ENCODE data around the gene MS4A5.

DNA sequence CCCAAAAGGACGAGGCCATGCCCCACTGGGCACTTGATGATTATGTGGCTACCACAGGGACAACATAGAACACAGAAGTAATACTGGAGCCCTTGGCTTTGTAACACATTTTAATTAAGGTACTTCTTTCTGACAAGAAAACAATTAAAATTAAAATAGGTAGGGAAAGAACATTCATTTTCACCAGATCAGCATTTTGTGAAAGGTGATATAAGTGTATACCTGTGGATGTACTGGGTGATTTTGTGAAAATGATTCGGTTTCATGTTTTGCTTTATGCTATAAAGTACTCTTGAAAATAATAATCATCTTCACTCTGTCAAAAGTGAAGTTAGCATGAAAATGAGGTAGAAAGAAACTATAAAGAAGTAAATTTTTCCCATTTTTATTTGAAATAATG lies 64.1 kb downstream of the MS4A5 start:
- TF ChIP-seq, protein P1, sequence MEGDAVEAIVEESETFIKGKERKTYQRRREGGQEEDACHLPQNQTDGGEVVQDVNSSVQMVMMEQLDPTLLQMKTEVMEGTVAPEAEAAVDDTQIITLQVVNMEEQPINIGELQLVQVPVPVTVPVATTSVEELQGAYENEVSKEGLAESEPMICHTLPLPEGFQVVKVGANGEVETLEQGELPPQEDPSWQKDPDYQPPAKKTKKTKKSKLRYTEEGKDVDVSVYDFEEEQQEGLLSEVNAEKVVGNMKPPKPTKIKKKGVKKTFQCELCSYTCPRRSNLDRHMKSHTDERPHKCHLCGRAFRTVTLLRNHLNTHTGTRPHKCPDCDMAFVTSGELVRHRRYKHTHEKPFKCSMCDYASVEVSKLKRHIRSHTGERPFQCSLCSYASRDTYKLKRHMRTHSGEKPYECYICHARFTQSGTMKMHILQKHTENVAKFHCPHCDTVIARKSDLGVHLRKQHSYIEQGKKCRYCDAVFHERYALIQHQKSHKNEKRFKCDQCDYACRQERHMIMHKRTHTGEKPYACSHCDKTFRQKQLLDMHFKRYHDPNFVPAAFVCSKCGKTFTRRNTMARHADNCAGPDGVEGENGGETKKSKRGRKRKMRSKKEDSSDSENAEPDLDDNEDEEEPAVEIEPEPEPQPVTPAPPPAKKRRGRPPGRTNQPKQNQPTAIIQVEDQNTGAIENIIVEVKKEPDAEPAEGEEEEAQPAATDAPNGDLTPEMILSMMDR (IDR thresholded peaks at IDR 0.05), result no peak
- TF ChIP-seq POLR2A (IDR thresholded peaks at IDR 0.05), result no peak

Measured in esophagus squamous epithelium (tissue), 4 donors.